Suprapubic skin (tissue), 4 donors: ENCODE data around the gene AGAP1. TPM values are rescaled to one million over a fixed set of nuclear protein-coding genes. Genes with fewer than 3 reads are reported as not detected.
A peak's percentile ranks its signal among the peaks of the same experiment; 100 is the strongest.

ENCODE experiments used
- DNase-seq, 2 donors: peaks; one replicate each; pipeline ENCODE4 v3.0.0-alpha.2; 2019; ENCODE audit warnings: low spot score in 2 of 2
- H3K27ac ChIP-seq: fragments of 200-600 bp; sonication (generic); one replicate; pipeline ENCODE4 v1.5.1; 2019
- H3K27me3 ChIP-seq: fragments of 200-600 bp; sonication (generic); one replicate; pipeline ENCODE4 v1.5.1; 2019
- H3K36me3 ChIP-seq: fragments of 200-600 bp; sonication (generic); one replicate; pipeline ENCODE4 v1.5.1; 2019
- H3K4me1 ChIP-seq: fragments of 200-600 bp; sonication (generic); one replicate; pipeline ENCODE4 v1.5.1; 2019
- H3K4me3 ChIP-seq: fragments of 200-600 bp; sonication (generic); one replicate; pipeline ENCODE4 v1.5.1; 2019; ENCODE audit warnings: mild to moderate bottlenecking
- H3K9me3 ChIP-seq: fragments of 200-600 bp; sonication (generic); one replicate; pipeline ENCODE4 v1.5.1; 2019
- CTCF ChIP-seq, 2 donors: fragments of 200-600 bp in 1 of 2; fragments of 450-650 bp in 1 of 2; sonication (generic) in 1 of 2; IDR thresholded peaks; one replicate each; pipeline ENCODE4 v1.5.1; 2016 to 2019; ENCODE audit warnings: antibody characterized with exemption in 2 of 2, mild to moderate bottlenecking in 1 of 2, moderate library complexity in 1 of 2
- EP300 ChIP-seq: sonication (generic); formaldehyde crosslinking; IDR thresholded peaks from one replicate; pipeline ENCODE4 v1.6.1; 2017; ENCODE audit warnings: antibody characterized with exemption
- POLR2A ChIP-seq, 2 donors: fragments of 450-650 bp; IDR thresholded peaks; one replicate each; pipeline ENCODE4 v1.6.1; 2017; ENCODE audit warnings: antibody characterized with exemption in 2 of 2, mild to moderate bottlenecking in 2 of 2, moderate library complexity in 2 of 2
- POLR2AphosphoS5 ChIP-seq, 3 donors: sonication (generic); formaldehyde crosslinking; IDR thresholded peaks; one replicate each; pipeline ENCODE4 v1.6.1; 2017; ENCODE audit warnings: antibody characterized with exemption in 3 of 3
- WGBS: methylation state at CpG from one replicate; pipeline ENCODE4 v1.1.5; 2018; 5-methylcytosine and 5-hydroxymethylcytosine counted together
- total RNA-seq, 4 donors: library from RNA; depleted of rRNA; stranded (reverse); fragments of >200 nt; gene quantifications; one replicate each; pipeline ENCODE4 v1.1.0, GENCODE V29; 2016

Gene AGAP1
- total RNA-seq, 4 donors from 2014 or later, result 14.1 to 30.7 (median 19.4) TPM

- H3K4me1 ChIP-seq, result peaks cover 24% of the 10 kb centered on the region
- H3K27ac ChIP-seq, result no peak overlapping the region
- H3K27me3 ChIP-seq, result no peaks in the 10 kb centered on the region
- H3K9me3 ChIP-seq, result no peaks in the 10 kb centered on the region
- no peak for DNase-seq
- TF ChIP-seq POLR2A (IDR thresholded peaks at IDR 0.05) (no peak), EP300 (no peak), CTCF (IDR thresholded peaks at IDR 0.05) (no peak), POLR2AphosphoS5 (IDR thresholded peaks at IDR 0.05) (no peak)
- WGBS, result 86% methylated on average over 13 of the region's 13 CpGs
- no peak overlapping the region for H3K4me3 ChIP-seq
- H3K36me3 ChIP-seq, result no peaks in the 10 kb centered on the region
Measured at GRCh38 chr2:235500110-235500760, 6.4 kb downstream of the AGAP1 start.

GRCh38 chr2:235500761-235501672 lies 7.2 kb downstream of the AGAP1 start:
- Histone ChIP-seq H3K27ac (no peak overlapping the region), H3K36me3 (no peaks in the 10 kb centered on the region), H3K9me3 (no peaks in the 10 kb centered on the region), H3K4me3 (peak overlapping the region; percentile 11), H3K27me3 (no peaks in the 10 kb centered on the region), H3K4me1 (peaks cover 16% of the 10 kb centered on the region)
- TF ChIP-seq POLR2A (IDR thresholded peaks at IDR 0.05) (no peak), POLR2AphosphoS5 (IDR thresholded peaks at IDR 0.05) (no peak), CTCF (IDR thresholded peaks at IDR 0.05) (no peak), EP300 (no peak)
- no peak for DNase-seq
- 75% methylated on average over 18 of the region's 18 CpGs for WGBS

GRCh38 chr2:235501673-235502031 lies 7.8 kb downstream of the AGAP1 start:
- no peaks in the 10 kb centered on the region for H3K9me3 ChIP-seq
- 67% methylated on average over 7 of the region's 7 CpGs for WGBS
- TF ChIP-seq POLR2A (IDR thresholded peaks at IDR 0.05), result no peak
- TF ChIP-seq POLR2AphosphoS5 (IDR thresholded peaks at IDR 0.05), result no peak
- no peak for TF ChIP-seq CTCF (IDR thresholded peaks at IDR 0.05)
- no peak for TF ChIP-seq EP300
- no peaks in the 10 kb centered on the region for H3K27me3 ChIP-seq
- no peak overlapping the region for H3K27ac ChIP-seq
- H3K36me3 ChIP-seq, result no peaks in the 10 kb centered on the region
- no peak for DNase-seq
- H3K4me3 ChIP-seq, result peak overlapping the region; percentile 11
- H3K4me1 ChIP-seq, result peaks cover 11% of the 10 kb centered on the region

- WGBS, result 68% methylated on average over 6 of the region's 6 CpGs
- no peak overlapping the region for H3K27ac ChIP-seq
- DNase-seq, result no peak
- no peak overlapping the region for H3K4me3 ChIP-seq
- H3K9me3 ChIP-seq, result no peaks in the 10 kb centered on the region
- H3K4me1 ChIP-seq, result peaks cover 10% of the 10 kb centered on the region
- no peak for TF ChIP-seq EP300
- TF ChIP-seq POLR2AphosphoS5 (IDR thresholded peaks at IDR 0.05), result no peak
- no peak for TF ChIP-seq CTCF (IDR thresholded peaks at IDR 0.05)
- TF ChIP-seq POLR2A (IDR thresholded peaks at IDR 0.05), result no peak
- no peaks in the 10 kb centered on the region for H3K27me3 ChIP-seq
- no peaks in the 10 kb centered on the region for H3K36me3 ChIP-seq
Measured at GRCh38 chr2:235502336-235502735, 8.5 kb downstream of the AGAP1 start.
